ENCODE results near the gene TPSAB1.
"Not testable (repeated sequence)": the region's sequence is repeated elsewhere in the genome, so short reads cannot be mapped to it uniquely, and the experiment has no call there.

TPSAB1 gene

GRCh38 chr16:1216681-1217400 lies 23.7 kb upstream of the TPSAB1 start:
- H3K27me3 Mint-ChIP-seq, result no peaks in the 10 kb centered on the region
- H3K36me3 Mint-ChIP-seq, result no peaks in the 10 kb centered on the region
- no peak overlapping the region for H3K27ac Mint-ChIP-seq
- no peaks in the 10 kb centered on the region for H3K4me1 Mint-ChIP-seq (ENCODE audit: low read depth)
- H3K4me3 Mint-ChIP-seq, result no peak overlapping the region
- no peaks in the 10 kb centered on the region for H3K9me3 Mint-ChIP-seq (ENCODE audit: low read depth)

GRCh38 chr16:1217526-1217925 lies 23.0 kb upstream of the TPSAB1 start:
- Mint-ChIP-seq H3K9me3 (ENCODE audit: low read depth) (no peaks in the 10 kb centered on the region), H3K4me3 (no peak overlapping the region), H3K27ac (no peak overlapping the region), H3K4me1 (ENCODE audit: low read depth) (no peaks in the 10 kb centered on the region), H3K27me3 (no peaks in the 10 kb centered on the region), H3K36me3 (no peaks in the 10 kb centered on the region)

- Mint-ChIP-seq H3K27me3 (no peaks in the 10 kb centered on the region), H3K36me3 (no peaks in the 10 kb centered on the region), H3K9me3 (ENCODE audit: low read depth) (no peaks in the 10 kb centered on the region), H3K4me1 (ENCODE audit: low read depth) (no peaks in the 10 kb centered on the region), H3K27ac (no peak overlapping the region), H3K4me3 (no peak overlapping the region)
Observed at GRCh38 chr16:1218061-1218929, 22.2 kb upstream of the TPSAB1 start.

GRCh38 chr16:1218930-1219611 lies 21.4 kb upstream of the TPSAB1 start:
- no peaks in the 10 kb centered on the region for H3K36me3 Mint-ChIP-seq
- H3K27me3 Mint-ChIP-seq, result no peaks in the 10 kb centered on the region
- H3K4me1 Mint-ChIP-seq (ENCODE audit: low read depth), result no peaks in the 10 kb centered on the region
- no peak overlapping the region for H3K4me3 Mint-ChIP-seq
- H3K27ac Mint-ChIP-seq, result no peak overlapping the region
- H3K9me3 Mint-ChIP-seq (ENCODE audit: low read depth), result no peaks in the 10 kb centered on the region

GRCh38 chr16:1220098-1220728 lies 20.3 kb upstream of the TPSAB1 start:
- no peak overlapping the region for H3K4me3 Mint-ChIP-seq
- no peaks in the 10 kb centered on the region for H3K4me1 Mint-ChIP-seq (ENCODE audit: low read depth)
- no peak overlapping the region for H3K27ac Mint-ChIP-seq
- H3K27me3 Mint-ChIP-seq, result no peaks in the 10 kb centered on the region
- no peaks in the 10 kb centered on the region for H3K9me3 Mint-ChIP-seq (ENCODE audit: low read depth)
- no peaks in the 10 kb centered on the region for H3K36me3 Mint-ChIP-seq

- no peaks in the 10 kb centered on the region for H3K36me3 Mint-ChIP-seq
- no peaks in the 10 kb centered on the region for H3K4me1 Mint-ChIP-seq (ENCODE audit: low read depth)
- no peaks in the 10 kb centered on the region for H3K27me3 Mint-ChIP-seq
- H3K4me3 Mint-ChIP-seq, result no peak overlapping the region
- H3K9me3 Mint-ChIP-seq (ENCODE audit: low read depth), result no peaks in the 10 kb centered on the region
- no peak overlapping the region for H3K27ac Mint-ChIP-seq
Observed at GRCh38 chr16:1220841-1221627, 19.5 kb upstream of the TPSAB1 start.

- H3K27ac Mint-ChIP-seq, result no peak overlapping the region
- H3K36me3 Mint-ChIP-seq, result no peaks in the 10 kb centered on the region
- H3K27me3 Mint-ChIP-seq, result no peaks in the 10 kb centered on the region
- no peaks in the 10 kb centered on the region for H3K9me3 Mint-ChIP-seq (ENCODE audit: low read depth)
- no peaks in the 10 kb centered on the region for H3K4me1 Mint-ChIP-seq (ENCODE audit: low read depth)
- no peak overlapping the region for H3K4me3 Mint-ChIP-seq
Observed at GRCh38 chr16:1221628-1222552, 18.6 kb upstream of the TPSAB1 start.

- Mint-ChIP-seq H3K27ac (no peak overlapping the region), H3K9me3 (ENCODE audit: low read depth) (no peaks in the 10 kb centered on the region), H3K36me3 (no peaks in the 10 kb centered on the region)
Observed at GRCh38 chr16:1222553-1223354, 17.8 kb upstream of the TPSAB1 start.

GRCh38 chr16:1223355-1224214 lies 16.9 kb upstream of the TPSAB1 start:
- no peaks in the 10 kb centered on the region for H3K36me3 Mint-ChIP-seq
- no peak overlapping the region for H3K27ac Mint-ChIP-seq
- no peak overlapping the region for H3K4me3 Mint-ChIP-seq
- no peaks in the 10 kb centered on the region for H3K4me1 Mint-ChIP-seq (ENCODE audit: low read depth)
- H3K9me3 Mint-ChIP-seq (ENCODE audit: low read depth), result no peaks in the 10 kb centered on the region
- H3K27me3 Mint-ChIP-seq, result no peaks in the 10 kb centered on the region

More at GRCh38 chr16:1222553-1223354, 17.8 kb upstream of the TPSAB1 start:
- Mint-ChIP-seq H3K27me3 (no peaks in the 10 kb centered on the region), H3K4me3 (no peak overlapping the region), H3K4me1 (ENCODE audit: low read depth) (no peaks in the 10 kb centered on the region)

- H3K9me3 Mint-ChIP-seq (ENCODE audit: low read depth), result no peaks in the 10 kb centered on the region
- no peak overlapping the region for H3K4me3 Mint-ChIP-seq
- no peaks in the 10 kb centered on the region for H3K4me1 Mint-ChIP-seq (ENCODE audit: low read depth)
- no peak overlapping the region for H3K27ac Mint-ChIP-seq
- no peaks in the 10 kb centered on the region for H3K27me3 Mint-ChIP-seq
- H3K36me3 Mint-ChIP-seq, result no peaks in the 10 kb centered on the region
Observed at GRCh38 chr16:1224558-1224957, 15.9 kb upstream of the TPSAB1 start.

GRCh38 chr16:1225051-1225451 lies 15.5 kb upstream of the TPSAB1 start, which contains the start of gene TPSG1:
TPSG1 (minus strand) TSS chr16:1225268; CDS start chr16:1225252, 16 bp downstream.
- no peaks in the 10 kb centered on the region for H3K4me1 Mint-ChIP-seq (ENCODE audit: low read depth)
- no peak within 1 kb of the TSS for H3K4me3 Mint-ChIP-seq
- H3K27ac Mint-ChIP-seq, result no peak within 1 kb of the TSS
- H3K36me3 Mint-ChIP-seq, result no peaks in the 10 kb centered on the region
- H3K27me3 Mint-ChIP-seq, result no peaks in the 10 kb centered on the region
- no peaks in the 10 kb centered on the region for H3K9me3 Mint-ChIP-seq (ENCODE audit: low read depth)

GRCh38 chr16:1225728-1226311 lies 14.7 kb upstream of the TPSAB1 start:
- not testable (repeated sequence) for H3K9me3 Mint-ChIP-seq (ENCODE audit: low read depth); H3K4me3 Mint-ChIP-seq; H3K27me3 Mint-ChIP-seq; H3K4me1 Mint-ChIP-seq (ENCODE audit: low read depth); H3K27ac Mint-ChIP-seq; H3K36me3 Mint-ChIP-seq

All from activated naive CD8-positive, alpha-beta T cell (primary cell).